SU-DHL-6 (cell line): ENCODE measurements around the gene JMJD7.

Source experiments
- H2AFZ ChIP-seq: fragments of 200-600 bp; sonication (generic); 2 replicates; pipeline ENCODE4 v1.6.1; 2014; ENCODE audit warnings: low read depth, mild to moderate bottlenecking, moderate library complexity, mixed read lengths, antibody characterized with exemption, low read length; ENCODE audit not compliant: severe bottlenecking
- H3F3A ChIP-seq: fragments of 200-600 bp; shearing (Covaris generic); 2 replicates; pipeline ENCODE4 v1.6.0; 2016; ENCODE audit warnings: antibody characterized with exemption, mild to moderate bottlenecking; ENCODE audit not compliant: insufficient read depth
- H3K27ac ChIP-seq: fragments of 200-600 bp; sonication (generic); 2 replicates; pipeline ENCODE4 v1.5.1; 2016; ENCODE audit warnings: low read depth, mild to moderate bottlenecking, low read length, moderate library complexity, mixed read lengths
- H3K27me3 ChIP-seq: fragments of 200-600 bp; sonication (generic), shearing (Covaris generic); 2 replicates; pipeline ENCODE4 v1.6.0; 2014; ENCODE audit warnings: mild to moderate bottlenecking, low read length
- H3K36me3 ChIP-seq: fragments of 200-600 bp; sonication (generic); 2 replicates; pipeline ENCODE4 v1.6.1; 2014; ENCODE audit warnings: mild to moderate bottlenecking, low read length, mixed read lengths
- H3K4me2 ChIP-seq: fragments of 300-600, 200-600 bp; shearing (Covaris generic), sonication (generic); 2 replicates; pipeline ENCODE4 v1.6.0; 2014; ENCODE audit warnings: low read length, low read depth, mild to moderate bottlenecking; ENCODE audit not compliant: poor library complexity, severe bottlenecking
- H3K4me3 ChIP-seq: fragments of 200-600 bp; sonication (generic); 2 replicates; pipeline ENCODE4 v1.5.1; 2014; ENCODE audit warnings: antibody characterized with exemption, low read length, mild to moderate bottlenecking, mixed read lengths; ENCODE audit not compliant: insufficient read depth, poor library complexity, severe bottlenecking
- H3K79me2 ChIP-seq: fragments of 200-600 bp; sonication (generic); 2 replicates; pipeline ENCODE4 v1.6.1; 2014; ENCODE audit warnings: mild to moderate bottlenecking, low read length, moderate library complexity; ENCODE audit not compliant: insufficient read depth
- H3K9ac ChIP-seq: fragments of 200-600 bp; sonication (generic); 2 replicates; pipeline ENCODE4 v1.7.0; 2014; ENCODE audit warnings: mild to moderate bottlenecking, low read length
- H3K9me2 ChIP-seq: fragments of 200-600 bp; sonication (generic); replicated peaks from 2 replicates; pipeline ENCODE4 v1.6.1; 2014; ENCODE audit warnings: low read length; ENCODE audit not compliant: insufficient read depth
- H3K9me3 ChIP-seq: fragments of 200-600 bp; sonication (generic); 2 replicates; pipeline ENCODE4 v1.6.1; 2014; ENCODE audit warnings: low read length, mixed read lengths; ENCODE audit not compliant: insufficient read depth
- H4K20me1 ChIP-seq: fragments of 200-600 bp; sonication (generic); 2 replicates; pipeline ENCODE4 v1.6.1; 2014; ENCODE audit warnings: low read depth, mild to moderate bottlenecking, antibody characterized with exemption, low read length, moderate library complexity, mixed read lengths
- EZH2phosphoT487 ChIP-seq: fragments of 200-600 bp; sonication (generic), shearing (Covaris generic); conservative IDR thresholded peaks from 2 replicates; pipeline ENCODE4 v1.6.1; 2018; ENCODE audit warnings: mild to moderate bottlenecking, antibody characterized with exemption, low read length, moderate library complexity, mixed read lengths
- TF ChIP-seq, protein P1 (sequence below): fragments of 200-600 bp; sonication (generic); IDR thresholded peaks from one replicate; pipeline ENCODE4 v1.5.1; 2017; ENCODE audit warnings: antibody characterized with exemption, mild to moderate bottlenecking, low read length, moderate library complexity; ENCODE audit not compliant: insufficient read depth, poor library complexity, severe bottlenecking

Gene JMJD7

DNA sequence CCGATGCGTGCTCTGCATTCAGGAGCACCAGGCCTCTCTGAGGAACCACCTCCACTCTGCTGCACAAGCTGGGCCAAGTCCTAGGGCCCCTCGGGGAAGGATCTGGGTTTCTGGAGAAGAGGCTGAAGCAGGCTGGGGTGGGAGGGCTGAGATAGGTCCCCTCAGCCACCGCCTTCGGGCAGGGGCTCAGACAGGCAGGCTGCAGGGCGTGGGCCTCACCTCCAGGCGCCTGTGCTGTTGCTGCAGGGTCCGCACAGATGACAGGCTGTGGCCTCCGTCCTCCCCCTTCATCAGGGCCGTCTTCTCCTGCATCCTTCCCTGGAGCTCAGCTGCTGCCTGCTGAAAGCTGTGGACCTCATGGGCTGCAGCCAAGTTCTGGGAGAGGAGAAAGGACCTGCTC is 25.9 kb downstream of the JMJD7 start:
- H3K9ac ChIP-seq, result no peak overlapping the region
- H3K9me3 ChIP-seq, result no peaks in the 10 kb centered on the region
- no peaks in the 10 kb centered on the region for H3F3A ChIP-seq
- H3K9me2 ChIP-seq, result no peaks in the 10 kb centered on the region
- no peak overlapping the region for H3K27ac ChIP-seq
- no peak overlapping the region for H2AFZ ChIP-seq
- no peaks in the 10 kb centered on the region for H3K79me2 ChIP-seq
- TF ChIP-seq, protein P1, sequence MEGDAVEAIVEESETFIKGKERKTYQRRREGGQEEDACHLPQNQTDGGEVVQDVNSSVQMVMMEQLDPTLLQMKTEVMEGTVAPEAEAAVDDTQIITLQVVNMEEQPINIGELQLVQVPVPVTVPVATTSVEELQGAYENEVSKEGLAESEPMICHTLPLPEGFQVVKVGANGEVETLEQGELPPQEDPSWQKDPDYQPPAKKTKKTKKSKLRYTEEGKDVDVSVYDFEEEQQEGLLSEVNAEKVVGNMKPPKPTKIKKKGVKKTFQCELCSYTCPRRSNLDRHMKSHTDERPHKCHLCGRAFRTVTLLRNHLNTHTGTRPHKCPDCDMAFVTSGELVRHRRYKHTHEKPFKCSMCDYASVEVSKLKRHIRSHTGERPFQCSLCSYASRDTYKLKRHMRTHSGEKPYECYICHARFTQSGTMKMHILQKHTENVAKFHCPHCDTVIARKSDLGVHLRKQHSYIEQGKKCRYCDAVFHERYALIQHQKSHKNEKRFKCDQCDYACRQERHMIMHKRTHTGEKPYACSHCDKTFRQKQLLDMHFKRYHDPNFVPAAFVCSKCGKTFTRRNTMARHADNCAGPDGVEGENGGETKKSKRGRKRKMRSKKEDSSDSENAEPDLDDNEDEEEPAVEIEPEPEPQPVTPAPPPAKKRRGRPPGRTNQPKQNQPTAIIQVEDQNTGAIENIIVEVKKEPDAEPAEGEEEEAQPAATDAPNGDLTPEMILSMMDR, result no peak
- no peak for TF ChIP-seq EZH2phosphoT487
- no peaks in the 10 kb centered on the region for H3K36me3 ChIP-seq
- H3K27me3 ChIP-seq, result no peaks in the 10 kb centered on the region
- no peak overlapping the region for H3K4me2 ChIP-seq
- H4K20me1 ChIP-seq, result no peaks in the 10 kb centered on the region
- H3K4me3 ChIP-seq, result no peak overlapping the region

DNA sequence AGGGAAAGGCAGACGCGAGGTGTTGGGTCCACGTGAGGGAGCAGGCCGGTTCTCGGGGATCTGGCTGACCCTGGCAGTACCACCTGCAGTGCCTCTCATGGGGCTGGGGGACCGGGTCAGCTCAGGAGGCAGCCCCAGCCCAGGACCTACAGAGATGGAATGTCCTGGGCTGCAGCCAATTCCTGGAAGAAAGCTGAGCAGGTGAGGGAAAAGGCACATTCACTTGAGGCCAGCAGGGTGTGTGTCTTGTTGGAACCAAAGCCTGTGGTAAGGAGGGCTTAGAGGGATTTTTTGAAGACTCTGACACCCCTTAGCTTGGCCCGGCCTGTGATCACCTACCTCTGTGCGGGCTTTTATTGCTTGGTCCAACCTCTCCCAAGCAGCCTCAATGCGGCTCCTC is 26.6 kb downstream of the JMJD7 start:
- H2AFZ ChIP-seq, result no peak overlapping the region
- H3K4me2 ChIP-seq, result no peak overlapping the region
- H3K79me2 ChIP-seq, result no peaks in the 10 kb centered on the region
- no peaks in the 10 kb centered on the region for H3K36me3 ChIP-seq
- TF ChIP-seq, protein P1, result no peak
- no peak for TF ChIP-seq EZH2phosphoT487
- no peaks in the 10 kb centered on the region for H3F3A ChIP-seq
- no peak overlapping the region for H3K27ac ChIP-seq
- H3K27me3 ChIP-seq, result no peaks in the 10 kb centered on the region
- no peak overlapping the region for H3K9ac ChIP-seq
- no peaks in the 10 kb centered on the region for H4K20me1 ChIP-seq
- H3K9me3 ChIP-seq, result no peaks in the 10 kb centered on the region
- H3K9me2 ChIP-seq, result no peaks in the 10 kb centered on the region
- no peak overlapping the region for H3K4me3 ChIP-seq

DNA sequence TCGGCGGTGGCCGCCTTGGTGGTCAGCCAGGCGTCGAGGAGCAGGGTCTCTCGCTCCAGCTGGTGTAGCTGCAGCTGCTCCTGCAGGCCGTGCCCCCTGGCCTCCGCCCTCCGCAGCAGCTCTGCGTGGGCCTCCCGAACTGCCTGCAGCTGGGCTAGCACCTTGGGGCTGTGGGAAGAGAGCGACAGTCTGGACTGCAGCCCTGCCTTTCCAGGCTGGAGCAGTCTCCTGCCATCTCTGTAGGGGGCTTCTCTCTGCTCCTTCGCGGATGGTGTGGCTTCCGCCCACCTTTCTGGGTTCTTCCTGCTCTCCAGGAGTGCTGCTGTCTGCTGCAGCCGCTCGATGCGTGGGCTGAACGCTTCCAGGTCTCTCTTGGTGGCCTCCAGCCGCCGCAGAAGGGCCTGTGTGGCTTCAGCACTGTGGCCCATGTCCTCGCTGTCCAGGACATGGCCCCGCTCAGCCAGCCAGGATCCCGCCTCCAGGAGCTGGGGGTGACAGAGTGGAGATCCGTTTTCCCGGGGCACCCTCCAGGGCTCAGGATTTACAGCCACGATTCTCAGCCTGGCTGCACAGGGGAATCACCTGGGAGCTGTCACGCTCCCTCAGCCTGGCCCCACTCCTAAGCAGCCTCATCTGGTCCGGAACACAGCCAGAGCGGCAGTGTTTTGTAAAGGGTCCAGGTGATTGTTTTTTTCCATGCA is 27.5 kb downstream of the JMJD7 start:
- H3F3A ChIP-seq, result no peaks in the 10 kb centered on the region
- H3K27ac ChIP-seq, result no peak overlapping the region
- no peaks in the 10 kb centered on the region for H4K20me1 ChIP-seq
- no peaks in the 10 kb centered on the region for H3K36me3 ChIP-seq
- no peaks in the 10 kb centered on the region for H3K79me2 ChIP-seq
- H3K4me2 ChIP-seq, result no peak overlapping the region
- H3K9me2 ChIP-seq, result no peaks in the 10 kb centered on the region
- H3K4me3 ChIP-seq, result no peak overlapping the region
- H3K9ac ChIP-seq, result no peak overlapping the region
- H3K9me3 ChIP-seq, result no peaks in the 10 kb centered on the region
- no peak overlapping the region for H2AFZ ChIP-seq
- no peaks in the 10 kb centered on the region for H3K27me3 ChIP-seq
- TF ChIP-seq, protein P1, result no peak
- no peak for TF ChIP-seq EZH2phosphoT487
